ENCODE measurements around the gene MRPL50. TPM values are rescaled to one million over a fixed set of nuclear protein-coding genes. Genes with fewer than 3 reads are reported as not detected.

MRPL50 gene
- total RNA-seq (16.6 and 18.0 TPM in 2 replicates), polyA plus RNA-seq (4.0 and 4.1 TPM in 2 replicates), polyA minus RNA-seq (4.8 and 6.1 TPM in 2 replicates)
- total RNA-seq (2013): 26.4 TPM

DNA sequence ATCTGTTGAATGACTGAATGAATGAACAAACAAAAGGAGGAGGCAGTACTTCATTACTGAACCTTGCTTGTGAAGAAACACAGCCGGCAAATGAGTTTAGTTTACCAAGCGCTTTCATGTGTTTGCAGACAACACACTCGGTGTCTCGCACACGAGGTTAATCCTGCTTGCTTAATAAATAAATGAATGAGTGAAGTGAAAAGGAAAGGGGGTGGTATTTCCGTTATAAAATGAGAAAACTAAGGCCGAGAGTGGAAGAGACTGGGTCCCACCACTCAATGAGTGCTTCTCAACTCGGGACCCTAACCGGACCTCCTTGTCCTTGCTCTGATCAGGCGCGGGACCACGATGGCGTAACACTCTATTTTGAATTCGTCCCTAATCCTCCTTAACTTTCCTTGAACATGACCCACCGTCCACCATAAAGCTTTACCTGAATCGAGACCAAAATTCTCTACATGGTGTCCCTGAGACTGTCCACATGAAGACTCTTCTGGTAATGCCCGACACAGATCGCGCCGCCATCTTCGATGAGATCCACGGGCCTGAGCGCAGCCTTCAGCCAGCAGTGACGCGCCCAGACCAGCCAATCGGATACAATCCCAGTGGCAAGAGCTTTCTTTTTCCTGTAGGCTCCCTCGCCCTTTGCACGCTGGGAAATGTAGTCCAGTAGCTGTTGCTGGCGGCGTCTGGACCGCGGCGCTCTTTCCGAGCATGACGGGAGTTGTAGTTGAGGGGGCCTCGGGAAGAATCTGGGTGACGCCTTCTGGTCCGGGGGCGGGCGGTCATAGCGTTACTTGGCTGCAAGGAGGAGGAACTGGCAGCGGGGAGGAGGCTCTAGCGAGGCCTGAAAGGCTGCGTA is at the start of gene MRPL50, which contains the start of gene ZNF189:
Gene MRPL50, minus strand, starts transcription at position 551 of the 862 bp plus-strand sequence. Its CDS starts 26 bp downstream, at position 525.
Gene ZNF189, plus strand, starts transcription at position 784 of the 862 bp plus-strand sequence. CDS start 306 bp downstream, outside the sequence.
- H3K4me2 ChIP-seq (replicated peaks; ENCODE audit: low read depth, low read length, poor library complexity, severe bottlenecking): peak within 1 kb of the TSS; percentile 89
- H3K4me1 Mint-ChIP-seq: peaks cover 74% of the 10 kb centered on the region
- peak; percentile 99 for DNase-seq
- peak within 1 kb of the TSS; percentile 87 to 97 for H3K27ac ChIP-seq (ENCODE audit: low read length in 2 of 2)
- ChIA-PET CTCF (interaction anchor here (0.9 to 2.3 kb wide), 4 partner anchors 10 to 135 kb away, joined by 4 to 10 read pairs (median 4); partner anchors contain the start of gene RNF20), POLR2A (interaction anchor here (1.2 kb wide), 1 partner anchor 10 kb away, joined by 3 read pairs; no protein-coding TSS in a partner anchor)
- peaks cover 4% of the 10 kb centered on the region for H3K9me3 Mint-ChIP-seq (ENCODE audit: insufficient read depth)
- H3K4me3 Mint-ChIP-seq: peak within 1 kb of the TSS; percentile 100
- under 1% methylated on average over 44 of the region's 44 CpGs for WGBS (ENCODE audit: insufficient coverage)
- H2AFZ ChIP-seq (ENCODE audit: insufficient read depth, low read depth, low read length, poor library complexity, severe bottlenecking): peak within 1 kb of the TSS; percentile 96
- ATAC-seq (ENCODE audit: low read depth): peak; percentile 93
- H3K27me3 Mint-ChIP-seq: no peaks in the 10 kb centered on the region
- no peaks in the 10 kb centered on the region for H4K20me1 ChIP-seq (ENCODE audit: control insufficient read depth, insufficient read depth, low read length, poor library complexity, severe bottlenecking)
- H3K4me1 ChIP-seq (ENCODE audit: control insufficient read depth in 2 of 2, insufficient read depth in 2 of 2, low read length in 2 of 2): peaks cover 20 to 21% of the 10 kb centered on the region in 2 donors
- H3K4me3 ChIP-seq (ENCODE audit: control extremely low read depth in 1 of 5, extremely low read depth in 1 of 5, insufficient read depth in 1 of 5, low read depth in 2 of 5, low read length in 4 of 5): peak within 1 kb of the TSS; percentile 72 to 98 (median 92)
- peak within 1 kb of the TSS; percentile 99 for H3K27ac Mint-ChIP-seq
- TF ChIP-seq, protein P1, sequence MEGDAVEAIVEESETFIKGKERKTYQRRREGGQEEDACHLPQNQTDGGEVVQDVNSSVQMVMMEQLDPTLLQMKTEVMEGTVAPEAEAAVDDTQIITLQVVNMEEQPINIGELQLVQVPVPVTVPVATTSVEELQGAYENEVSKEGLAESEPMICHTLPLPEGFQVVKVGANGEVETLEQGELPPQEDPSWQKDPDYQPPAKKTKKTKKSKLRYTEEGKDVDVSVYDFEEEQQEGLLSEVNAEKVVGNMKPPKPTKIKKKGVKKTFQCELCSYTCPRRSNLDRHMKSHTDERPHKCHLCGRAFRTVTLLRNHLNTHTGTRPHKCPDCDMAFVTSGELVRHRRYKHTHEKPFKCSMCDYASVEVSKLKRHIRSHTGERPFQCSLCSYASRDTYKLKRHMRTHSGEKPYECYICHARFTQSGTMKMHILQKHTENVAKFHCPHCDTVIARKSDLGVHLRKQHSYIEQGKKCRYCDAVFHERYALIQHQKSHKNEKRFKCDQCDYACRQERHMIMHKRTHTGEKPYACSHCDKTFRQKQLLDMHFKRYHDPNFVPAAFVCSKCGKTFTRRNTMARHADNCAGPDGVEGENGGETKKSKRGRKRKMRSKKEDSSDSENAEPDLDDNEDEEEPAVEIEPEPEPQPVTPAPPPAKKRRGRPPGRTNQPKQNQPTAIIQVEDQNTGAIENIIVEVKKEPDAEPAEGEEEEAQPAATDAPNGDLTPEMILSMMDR (IDR thresholded peaks at IDR 0.05): no peak
- no peak for TF ChIP-seq EZH2 (IDR thresholded peaks at IDR 0.05; ENCODE audit: borderline replicate concordance, insufficient read depth, low read depth, low read length, poor library complexity, severe bottlenecking)
- peak within 1 kb of the TSS; percentile 99 for H3K9ac ChIP-seq (ENCODE audit: low read length)
- peaks cover 9 to 31% of the 10 kb centered on the region in 2 experiments for H3K36me3 ChIP-seq (replicated peaks in 1 of 2; ENCODE audit: control extremely low read depth in 1 of 2, control insufficient read depth in 1 of 2, extremely low read depth in 1 of 2, insufficient read depth in 2 of 2, low read length in 1 of 2)
- peaks cover 0 to under 1% (median 0%) of the 10 kb centered on the region in 3 donors for H3K9me3 ChIP-seq (ENCODE audit: control extremely low read depth in 1 of 3, control insufficient read depth in 2 of 3, insufficient read depth in 1 of 3, low read length in 2 of 3)
- intact Hi-C loops (cut with micrococcal nuclease): loop anchor here (1.0 to 5.0 kb wide), 3 partner anchors 49 to 1301 kb away; partner anchors contain the start of genes ERP44, INVS and RNF20
- peaks cover 90% of the 10 kb centered on the region for H3K79me2 ChIP-seq (ENCODE audit: control insufficient read depth, insufficient read depth, low read length)
- H3K27me3 ChIP-seq (replicated peaks in 1 of 4; ENCODE audit: control extremely low read depth in 1 of 4, control insufficient read depth in 3 of 4, insufficient read depth in 4 of 4, low read length in 3 of 4): no peaks in the 10 kb centered on the region

All from B cell (primary cell).